Measurements from ENCODE around the gene FOXP1. TPM values are rescaled to one million over a fixed set of nuclear protein-coding genes. Genes with fewer than 3 reads are reported as not detected.

The FOXP1 gene
- total and polyA plus RNA-seq, 2 experiments from 2014 or later: 121 to 132 TPM

- H3K36me3 ChIP-seq: no peaks in the 10 kb centered on the region
- no peak for DNase-seq (ENCODE audit: low read depth in 1 of 2, low spot score in 1 of 2)
- no peaks in the 10 kb centered on the region for H3K9me3 ChIP-seq (ENCODE audit: low read depth)
- no peak overlapping the region for H3K4me3 ChIP-seq
- H3K27me3 ChIP-seq: no peaks in the 10 kb centered on the region
- peaks cover 16% of the 10 kb centered on the region for H3K4me1 ChIP-seq (ENCODE audit: low read depth)
- H3K27ac ChIP-seq: no peak overlapping the region
- TF ChIP-seq, protein P1, sequence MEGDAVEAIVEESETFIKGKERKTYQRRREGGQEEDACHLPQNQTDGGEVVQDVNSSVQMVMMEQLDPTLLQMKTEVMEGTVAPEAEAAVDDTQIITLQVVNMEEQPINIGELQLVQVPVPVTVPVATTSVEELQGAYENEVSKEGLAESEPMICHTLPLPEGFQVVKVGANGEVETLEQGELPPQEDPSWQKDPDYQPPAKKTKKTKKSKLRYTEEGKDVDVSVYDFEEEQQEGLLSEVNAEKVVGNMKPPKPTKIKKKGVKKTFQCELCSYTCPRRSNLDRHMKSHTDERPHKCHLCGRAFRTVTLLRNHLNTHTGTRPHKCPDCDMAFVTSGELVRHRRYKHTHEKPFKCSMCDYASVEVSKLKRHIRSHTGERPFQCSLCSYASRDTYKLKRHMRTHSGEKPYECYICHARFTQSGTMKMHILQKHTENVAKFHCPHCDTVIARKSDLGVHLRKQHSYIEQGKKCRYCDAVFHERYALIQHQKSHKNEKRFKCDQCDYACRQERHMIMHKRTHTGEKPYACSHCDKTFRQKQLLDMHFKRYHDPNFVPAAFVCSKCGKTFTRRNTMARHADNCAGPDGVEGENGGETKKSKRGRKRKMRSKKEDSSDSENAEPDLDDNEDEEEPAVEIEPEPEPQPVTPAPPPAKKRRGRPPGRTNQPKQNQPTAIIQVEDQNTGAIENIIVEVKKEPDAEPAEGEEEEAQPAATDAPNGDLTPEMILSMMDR (IDR thresholded peaks at IDR 0.05; ENCODE audit: low read depth, low read length): no peak
Observed at GRCh38 chr3:71518089-71518488, 65.4 kb downstream of the FOXP1 start.

GRCh38 chr3:71517271-71517791, 66.2 kb downstream of the FOXP1 start:
- DNase-seq (ENCODE audit: low read depth in 1 of 2, low spot score in 1 of 2): no peak
- TF ChIP-seq, protein P1 (IDR thresholded peaks at IDR 0.05; ENCODE audit: low read depth, low read length): no peak
- no peak overlapping the region for H3K27ac ChIP-seq

GRCh38 chr3:71515636-71516365, 67.7 kb downstream of the FOXP1 start:
- Histone ChIP-seq H3K27ac (no peak overlapping the region), H3K9me3 (ENCODE audit: low read depth) (no peaks in the 10 kb centered on the region)

More at GRCh38 chr3:71517271-71517791, 66.2 kb downstream of the FOXP1 start:
- no peaks in the 10 kb centered on the region for H3K9me3 ChIP-seq (ENCODE audit: low read depth)
- no peaks in the 10 kb centered on the region for H3K27me3 ChIP-seq
- no peaks in the 10 kb centered on the region for H3K36me3 ChIP-seq
- no peak overlapping the region for H3K4me3 ChIP-seq
- peaks cover 17% of the 10 kb centered on the region for H3K4me1 ChIP-seq (ENCODE audit: low read depth)

GRCh38 chr3:71514621-71515020, 68.9 kb downstream of the FOXP1 start:
- Histone ChIP-seq H3K27me3 (no peaks in the 10 kb centered on the region), H3K36me3 (no peaks in the 10 kb centered on the region), H3K27ac (no peak overlapping the region), H3K4me1 (ENCODE audit: low read depth) (peaks cover 18% of the 10 kb centered on the region), H3K4me3 (no peak overlapping the region), H3K9me3 (ENCODE audit: low read depth) (no peaks in the 10 kb centered on the region)
- no peak for DNase-seq (ENCODE audit: low read depth in 1 of 2, low spot score in 1 of 2)
- TF ChIP-seq, protein P1 (IDR thresholded peaks at IDR 0.05; ENCODE audit: low read depth, low read length): no peak

More at GRCh38 chr3:71515636-71516365, 67.7 kb downstream of the FOXP1 start:
- no peak overlapping the region for H3K4me3 ChIP-seq
- peaks cover 26% of the 10 kb centered on the region for H3K4me1 ChIP-seq (ENCODE audit: low read depth)
- H3K36me3 ChIP-seq: no peaks in the 10 kb centered on the region
- DNase-seq (ENCODE audit: low read depth in 1 of 2, low spot score in 1 of 2): no peak
- TF ChIP-seq, protein P1 (IDR thresholded peaks at IDR 0.05; ENCODE audit: low read depth, low read length): no peak
- no peaks in the 10 kb centered on the region for H3K27me3 ChIP-seq

DNA sequence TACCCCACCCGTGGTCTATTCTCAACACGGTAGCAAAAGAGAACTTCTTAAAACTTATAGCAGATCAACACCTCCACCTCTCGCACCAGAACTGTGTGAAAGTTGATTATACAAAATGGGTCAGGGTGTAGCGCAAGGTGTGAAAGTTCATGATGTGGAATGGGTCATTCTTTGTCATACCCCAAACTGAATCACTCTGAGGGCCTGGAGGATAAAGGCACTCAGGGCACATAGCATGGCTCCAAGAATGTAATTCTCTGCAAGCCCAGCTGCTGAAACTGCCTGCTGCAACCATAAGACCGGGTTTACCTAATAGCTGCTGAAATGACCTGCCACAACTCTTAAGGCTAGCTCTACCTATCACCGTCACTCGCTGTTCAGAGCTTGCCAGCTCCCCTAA, 70.0 kb downstream of the FOXP1 start:
- Histone ChIP-seq H3K36me3 (no peaks in the 10 kb centered on the region), H3K4me1 (ENCODE audit: low read depth) (peaks cover 15% of the 10 kb centered on the region), H3K9me3 (ENCODE audit: low read depth) (no peaks in the 10 kb centered on the region), H3K27me3 (no peaks in the 10 kb centered on the region), H3K27ac (no peak overlapping the region), H3K4me3 (no peak overlapping the region)
- TF ChIP-seq, protein P1 (IDR thresholded peaks at IDR 0.05; ENCODE audit: low read depth, low read length): no peak
- no peak for DNase-seq (ENCODE audit: low read depth in 1 of 2, low spot score in 1 of 2)

Measured in cardiac muscle cell (in vitro differentiated cells and primary cell).